ENCODE data around the gene COLGALT1.

DNA sequence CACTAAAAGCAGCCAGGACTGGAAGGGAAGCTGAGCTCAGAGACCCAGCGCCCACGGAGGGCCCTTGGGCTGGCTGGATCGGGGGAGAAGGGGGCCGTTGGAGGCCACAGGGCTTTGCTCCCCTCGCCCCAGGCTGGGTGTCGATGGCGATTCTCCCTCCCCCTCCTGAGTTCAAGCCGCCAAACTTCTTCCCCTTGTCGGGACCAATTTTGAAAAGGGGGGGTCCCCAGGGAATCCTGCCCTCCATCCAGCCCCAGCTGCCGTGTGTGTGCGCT lies 61.2 kb downstream of the COLGALT1 start:
- no peak for TF ChIP-seq EZH2 (IDR thresholded peaks at IDR 0.05; ENCODE audit: insufficient read depth, poor library complexity, severe bottlenecking)
- no peak for TF ChIP-seq EZH2phosphoT487 (IDR thresholded peaks at IDR 0.05; ENCODE audit: insufficient read depth, low read depth)

Data from GM23248 (cell line).